HepG2 (cell line): ENCODE measurements around the gene METTL23. TPM values are rescaled to one million over a fixed set of nuclear protein-coding genes. Genes with fewer than 3 reads are reported as not detected.

Experiments
- ATF2 ChIP-seq: sonication (generic); formaldehyde crosslinking; IDR thresholded peaks from 2 replicates; pipeline ENCODE4 v1.4.0; 2020; ENCODE audit warnings: missing genetic modification reagents
- ELF1 ChIP-seq: sonication (generic); formaldehyde crosslinking; IDR thresholded peaks from 2 replicates; pipeline ENCODE4 v1.4.0; 2020; ENCODE audit warnings: missing genetic modification reagents
- HNF1B ChIP-seq: sonication (generic); formaldehyde crosslinking; IDR thresholded peaks from 2 replicates; pipeline ENCODE4 v1.5.1; 2020; ENCODE audit warnings: mild to moderate bottlenecking, moderate library complexity, missing genetic modification reagents
- MAZ ChIP-seq, 2 experiments: sonication (generic) in 1 of 2; formaldehyde crosslinking in 1 of 2; IDR thresholded peaks; 2 replicates each; pipeline versions ENCODE4 v1.5.0 to v1.6.1; 2012 to 2020; ENCODE audit warnings: low read depth in 2 of 2, mild to moderate bottlenecking in 2 of 2, borderline replicate concordance in 1 of 2, improper control_type of control experiment in 1 of 2, low read length in 1 of 2, missing genetic modification reagents in 1 of 2, moderate library complexity in 1 of 2
- NCOA5 ChIP-seq: sonication (generic); formaldehyde crosslinking; IDR thresholded peaks from 2 replicates; pipeline ENCODE4 v1.4.0; 2020; ENCODE audit warnings: missing genetic modification reagents
- PITX1 ChIP-seq: sonication (generic); formaldehyde crosslinking; IDR thresholded peaks from 2 replicates; pipeline ENCODE4 v1.5.1; 2020; ENCODE audit warnings: mild to moderate bottlenecking, missing genetic modification reagents
- SP1 ChIP-seq, 2 experiments: fragments of 450-650 bp in 1 of 2; sonication (generic) in 1 of 2; formaldehyde crosslinking in 1 of 2; IDR thresholded peaks; 2 replicates each; pipeline versions ENCODE4 v1.4.0 to v1.6.1; 2016 to 2020; ENCODE audit warnings: missing genetic modification reagents in 1 of 2
- ZBTB7B ChIP-seq: sonication (generic); formaldehyde crosslinking; IDR thresholded peaks from 2 replicates; pipeline ENCODE4 v1.4.0; 2020; ENCODE audit warnings: missing genetic modification reagents
- ZNF264 ChIP-seq: sonication (generic); formaldehyde crosslinking; IDR thresholded peaks from 2 replicates; pipeline ENCODE4 v1.4.0; 2020; ENCODE audit warnings: missing genetic modification reagents
- ZNF574 ChIP-seq: sonication (generic); formaldehyde crosslinking; IDR thresholded peaks from 2 replicates; pipeline ENCODE4 v1.4.0; 2020; ENCODE audit warnings: missing genetic modification reagents
- ZNF580 ChIP-seq: IDR thresholded peaks from 2 replicates; pipeline ENCODE4 v1.6.1; 2016; ENCODE audit warnings: low read depth, borderline replicate concordance
- ZNF747 ChIP-seq: sonication (generic); formaldehyde crosslinking; IDR thresholded peaks from 2 replicates; pipeline ENCODE4 v1.8.1; 2023; ENCODE audit warnings: missing genetic modification reagents, mild to moderate bottlenecking, borderline replicate concordance
- polyA plus RNA-seq, 8 experiments: library from polyadenylated mRNA; depleted of rRNA in 3 of 8; stranded (reverse) in 7 of 8; unstranded in 1 of 8; fragments of >200 nt; fragmentation: Illumina TruSeq in 4 of 8; extraction: Trizol in 4 of 8; gene quantifications; 2 replicates each; pipeline versions ENCODE4 v1.2.1 to v1.2.3, GENCODE V29; 2011 to 2016; ENCODE audit warnings: low read depth in 4 of 8, missing spikeins in 1 of 8, mixed read lengths in 1 of 8; ENCODE audit not compliant: insufficient read depth in 1 of 8
- total RNA-seq, 5 experiments: library from RNA; depleted of rRNA; stranded (reverse); fragments of >200 nt; fragmentation: Illumina TruSeq; extraction: Trizol; gene quantifications; 2 replicates each; pipeline ENCODE4 v1.2.3, GENCODE V29; 2016; ENCODE audit warnings: low read depth in 1 of 5
- TF ChIP-seq, protein P1 (sequence below): fragments of 450-650 bp; IDR thresholded peaks from 2 replicates; pipeline ENCODE4 v1.6.1; 2016
- TF ChIP-seq, protein P2 (sequence below): sonication (generic); formaldehyde crosslinking; IDR thresholded peaks from 2 replicates; pipeline ENCODE4 v1.5.1; 2020; ENCODE audit warnings: mild to moderate bottlenecking, missing genetic modification reagents, moderate library complexity

METTL23 gene
- total and polyA plus RNA-seq, 2 of the 13 experiments (the other 11 are each of a cell fraction or from before 2014, with no cell fraction given) = 39.9 to 104 TPM

DNA sequence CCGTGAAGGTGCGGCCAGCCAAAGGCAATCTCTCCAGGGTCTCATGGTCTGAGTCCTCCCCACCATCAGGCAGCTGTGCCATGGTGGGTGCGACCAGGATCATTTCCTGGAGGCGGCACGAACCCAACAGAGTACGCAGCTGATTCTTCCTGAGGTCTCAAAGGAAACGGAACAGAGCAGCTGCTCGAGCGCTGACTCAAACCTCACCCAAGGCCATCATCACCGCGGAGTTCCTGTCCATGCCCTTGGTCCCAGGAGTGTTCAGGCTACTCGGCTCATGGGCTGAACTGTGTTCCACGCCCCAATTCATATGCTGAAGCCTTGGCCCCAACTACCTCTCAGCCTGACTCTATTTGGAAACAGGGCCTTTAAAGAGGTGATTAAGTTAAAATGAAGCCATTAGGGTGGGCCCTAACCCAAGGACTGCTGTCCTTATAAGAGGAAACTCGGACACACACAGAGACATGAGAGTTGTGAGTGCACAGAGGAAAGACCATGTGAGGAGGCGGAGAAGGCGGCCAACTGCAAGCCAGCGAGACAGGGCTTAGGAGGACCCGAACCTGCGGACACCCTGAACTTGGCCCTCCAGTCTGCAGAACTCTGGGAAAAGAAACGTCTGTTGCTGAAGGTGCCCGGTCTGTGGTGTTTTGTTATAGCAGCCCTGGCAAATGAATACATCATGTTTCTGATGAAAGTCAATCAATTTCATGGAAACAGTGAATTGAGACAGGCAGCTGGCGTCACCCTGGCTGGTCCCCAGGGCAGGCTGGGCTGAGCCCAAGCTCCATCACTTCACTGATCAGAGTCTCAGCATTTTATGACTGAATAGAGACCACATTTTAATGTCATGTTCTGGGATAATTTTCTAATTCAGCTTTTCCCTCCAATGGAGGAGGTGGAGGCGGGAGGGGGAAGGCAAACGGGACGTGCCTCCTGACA, 29.6 kb upstream of the METTL23 start (continued):
- TF ChIP-seq ZNF574 (CRISPR knock-in tag) (0 out of 2 replicates have a peak, but pooled peaks have one; percentile 0), ZNF580 (CRISPR knock-in tag) (peak; percentile 73; the same call in 1 of the 2 replicates), MAZ (IDR thresholded peaks at IDR 0.05; ENCODE audit: borderline replicate concordance, low read depth, low read length) (no peak), MAZ (CRISPR knock-in tag; IDR thresholded peaks at IDR 0.05; ENCODE audit: low read depth) (peak; percentile 41; the same call in 1 of the 2 replicates), ZNF264 (CRISPR knock-in tag) (no peak), ELF1 (CRISPR knock-in tag) (peak; percentile 58; the same call in 1 of the 2 replicates), ZNF747 (0 out of 2 replicates have a peak, but pooled peaks have one; percentile 38), NCOA5 (CRISPR knock-in tag) (no peak), HNF1B (CRISPR knock-in tag) (peak; percentile 45; the same call in 1 of the 2 replicates), ATF2 (0 out of 2 replicates have a peak, but pooled peaks have one; percentile 16), PITX1 (CRISPR knock-in tag) (peak; percentile 58; the same call in 1 of the 2 replicates), ZBTB7B (CRISPR knock-in tag) (peak; percentile 33; the same call in 1 of the 2 replicates), SP1 (IDR thresholded peaks at IDR 0.05) (no peak), SP1 (CRISPR knock-in tag; IDR thresholded peaks at IDR 0.05) (no peak)
- TF ChIP-seq, protein P1, sequence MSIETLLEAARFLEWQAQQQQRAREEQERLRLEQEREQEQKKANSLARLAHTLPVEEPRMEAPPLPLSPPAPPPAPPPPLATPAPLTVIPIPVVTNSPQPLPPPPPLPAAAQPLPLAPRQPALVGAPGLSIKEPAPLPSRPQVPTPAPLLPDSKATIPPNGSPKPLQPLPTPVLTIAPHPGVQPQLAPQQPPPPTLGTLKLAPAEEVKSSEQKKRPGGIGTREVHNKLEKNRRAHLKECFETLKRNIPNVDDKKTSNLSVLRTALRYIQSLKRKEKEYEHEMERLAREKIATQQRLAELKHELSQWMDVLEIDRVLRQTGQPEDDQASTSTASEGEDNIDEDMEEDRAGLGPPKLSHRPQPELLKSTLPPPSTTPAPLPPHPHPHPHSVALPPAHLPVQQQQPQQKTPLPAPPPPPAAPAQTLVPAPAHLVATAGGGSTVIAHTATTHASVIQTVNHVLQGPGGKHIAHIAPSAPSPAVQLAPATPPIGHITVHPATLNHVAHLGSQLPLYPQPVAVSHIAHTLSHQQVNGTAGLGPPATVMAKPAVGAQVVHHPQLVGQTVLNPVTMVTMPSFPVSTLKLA = no peak
- TF ChIP-seq, protein P2, sequence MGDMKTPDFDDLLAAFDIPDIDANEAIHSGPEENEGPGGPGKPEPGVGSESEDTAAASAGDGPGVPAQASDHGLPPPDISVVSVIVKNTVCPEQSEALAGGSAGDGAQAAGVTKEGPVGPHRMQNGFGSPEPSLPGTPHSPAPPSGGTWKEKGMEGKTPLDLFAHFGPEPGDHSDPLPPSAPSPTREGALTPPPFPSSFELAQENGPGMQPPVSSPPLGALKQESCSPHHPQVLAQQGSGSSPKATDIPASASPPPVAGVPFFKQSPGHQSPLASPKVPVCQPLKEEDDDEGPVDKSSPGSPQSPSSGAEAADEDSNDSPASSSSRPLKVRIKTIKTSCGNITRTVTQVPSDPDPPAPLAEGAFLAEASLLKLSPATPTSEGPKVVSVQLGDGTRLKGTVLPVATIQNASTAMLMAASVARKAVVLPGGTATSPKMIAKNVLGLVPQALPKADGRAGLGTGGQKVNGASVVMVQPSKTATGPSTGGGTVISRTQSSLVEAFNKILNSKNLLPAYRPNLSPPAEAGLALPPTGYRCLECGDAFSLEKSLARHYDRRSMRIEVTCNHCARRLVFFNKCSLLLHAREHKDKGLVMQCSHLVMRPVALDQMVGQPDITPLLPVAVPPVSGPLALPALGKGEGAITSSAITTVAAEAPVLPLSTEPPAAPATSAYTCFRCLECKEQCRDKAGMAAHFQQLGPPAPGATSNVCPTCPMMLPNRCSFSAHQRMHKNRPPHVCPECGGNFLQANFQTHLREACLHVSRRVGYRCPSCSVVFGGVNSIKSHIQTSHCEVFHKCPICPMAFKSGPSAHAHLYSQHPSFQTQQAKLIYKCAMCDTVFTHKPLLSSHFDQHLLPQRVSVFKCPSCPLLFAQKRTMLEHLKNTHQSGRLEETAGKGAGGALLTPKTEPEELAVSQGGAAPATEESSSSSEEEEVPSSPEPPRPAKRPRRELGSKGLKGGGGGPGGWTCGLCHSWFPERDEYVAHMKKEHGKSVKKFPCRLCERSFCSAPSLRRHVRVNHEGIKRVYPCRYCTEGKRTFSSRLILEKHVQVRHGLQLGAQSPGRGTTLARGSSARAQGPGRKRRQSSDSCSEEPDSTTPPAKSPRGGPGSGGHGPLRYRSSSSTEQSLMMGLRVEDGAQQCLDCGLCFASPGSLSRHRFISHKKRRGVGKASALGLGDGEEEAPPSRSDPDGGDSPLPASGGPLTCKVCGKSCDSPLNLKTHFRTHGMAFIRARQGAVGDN (CRISPR knock-in tag) = peak; percentile 98
